IMR-90 (cell line): Measurements from ENCODE around the gene TFPI. TPM values are rescaled to one million over a fixed set of nuclear protein-coding genes. Genes with fewer than 3 reads are reported as not detected.

Experiments
- ATAC-seq: fragments of 200-7000 bp; cut with Tn5 transposase; 2 replicates; pipeline ENCODE4 v1.9.1; 2020; ENCODE audit warnings: low read depth, mild to moderate bottlenecking, moderate library complexity
- BruUV-seq: library from RNA; stranded (reverse); fragments of 400-500 nt; replicated peaks from 2 replicates; lab custom pipeline; 2021; lab: Mats Ljungman, UMichigan
- CTCF ChIA-PET: fragments of 300-600 bp; formaldehyde crosslinking; extraction: SDS; loops from one replicate; lab custom pipeline; 2021; ENCODE audit warnings: antibody characterized with exemption; lab: Yijun Ruan, JAX
- POLR2A ChIA-PET: fragments of 300-600 bp; sonication (Branson Sonifier 250); formaldehyde crosslinking; loops from one replicate; lab custom pipeline; 2022; ENCODE audit warnings: antibody characterized with exemption; ENCODE audit not compliant: unreplicated experiment; lab: Charles Lee
- DNase-seq: peaks from one replicate; pipeline ENCODE4 v3.0.0; 2013
- H2AFZ ChIP-seq: replicated peaks from 2 replicates; pipeline ENCODE3; 2013; ENCODE audit warnings: low read length, mild to moderate bottlenecking; ENCODE audit not compliant: poor library complexity
- H2AK5ac ChIP-seq: 2 replicates; pipeline ENCODE4 v1.6.1; 2013; ENCODE audit warnings: low read depth, low read length, inconsistent platforms
- H2AK9ac ChIP-seq: replicated peaks from 2 replicates; pipeline ENCODE3; 2013; ENCODE audit warnings: mild to moderate bottlenecking, low read depth, low read length, moderate library complexity; ENCODE audit not compliant: poor library complexity
- H2BK120ac ChIP-seq: 2 replicates; pipeline ENCODE4 v1.6.1; 2013; ENCODE audit warnings: low read depth, low read length, inconsistent platforms
- H2BK15ac ChIP-seq: 3 replicates; pipeline ENCODE4 v1.6.1; 2013; ENCODE audit warnings: low read depth, low read length, inconsistent platforms
- H2BK20ac ChIP-seq: 2 replicates; pipeline ENCODE4 v1.6.1; 2013; ENCODE audit warnings: low read depth, mild to moderate bottlenecking, inconsistent platforms, low read length, moderate library complexity
- H2BK5ac ChIP-seq: 2 replicates; pipeline ENCODE4 v1.6.1; 2013; ENCODE audit warnings: mild to moderate bottlenecking, low read depth, low read length, inconsistent platforms; ENCODE audit not compliant: poor library complexity, severe bottlenecking
- H3K14ac ChIP-seq: replicated peaks from 2 replicates; pipeline ENCODE4 v1.6.1; 2013; ENCODE audit warnings: low read depth, low read length, inconsistent platforms
- H3K18ac ChIP-seq: 2 replicates; pipeline ENCODE4 v1.6.1; 2013; ENCODE audit warnings: low read depth, low read length, control low read depth
- H3K23ac ChIP-seq: 2 replicates; pipeline ENCODE4 v1.6.1; 2013; ENCODE audit warnings: low read depth, low read length, inconsistent platforms
- H3K27ac ChIP-seq: 2 replicates; pipeline ENCODE4 v1.5.1; 2013; ENCODE audit warnings: mild to moderate bottlenecking, control low read depth, low read length; ENCODE audit not compliant: insufficient read depth
- H3K27me3 ChIP-seq: 2 replicates; pipeline ENCODE4 v1.6.1; 2013; ENCODE audit warnings: low read length; ENCODE audit not compliant: control insufficient read depth, insufficient read depth
- H3K36me3 ChIP-seq: 2 replicates; pipeline ENCODE4 v1.6.1; 2013; ENCODE audit warnings: low read length, mixed read lengths; ENCODE audit not compliant: control insufficient read depth, insufficient read depth
- H3K4ac ChIP-seq: 2 replicates; pipeline ENCODE4 v1.6.1; 2013; ENCODE audit warnings: low read depth, low read length, inconsistent platforms
- H3K4me1 ChIP-seq: 2 replicates; pipeline ENCODE4 v1.6.1; 2013; ENCODE audit warnings: low read length, mixed read lengths; ENCODE audit not compliant: control insufficient read depth, insufficient read depth
- H3K4me2 ChIP-seq: 2 replicates; pipeline ENCODE4 v1.6.1; 2013; ENCODE audit warnings: low read depth, mild to moderate bottlenecking, control low read depth, low read length, moderate library complexity
- H3K4me3 ChIP-seq: 2 replicates; pipeline ENCODE4 v1.5.1; 2013; ENCODE audit warnings: low read depth, mild to moderate bottlenecking, control low read depth, low read length, moderate library complexity; ENCODE audit not compliant: insufficient read depth
- H3K56ac ChIP-seq: 2 replicates; pipeline ENCODE4 v1.6.1; 2013; ENCODE audit warnings: low read length, inconsistent platforms; ENCODE audit not compliant: insufficient read depth; ENCODE audit errors: extremely low read depth
- H3K79me1 ChIP-seq, 2 experiments: 2 replicates each; pipeline ENCODE4 v1.6.1; 2013; ENCODE audit warnings: low read length in 2 of 2, inconsistent platforms in 1 of 2, low read depth in 1 of 2
- H3K9ac ChIP-seq: 2 replicates; pipeline ENCODE4 v1.6.1; 2013; ENCODE audit warnings: low read depth, low read length, control low read depth
- H3K9me1 ChIP-seq: 2 replicates; pipeline ENCODE4 v1.6.1; 2013; ENCODE audit warnings: low read length, inconsistent platforms; ENCODE audit not compliant: insufficient read depth
- H3K9me3 ChIP-seq: 2 replicates; pipeline ENCODE4 v1.6.1; 2013; ENCODE audit warnings: low read length; ENCODE audit not compliant: control insufficient read depth, insufficient read depth
- H4K20me1 ChIP-seq: 2 replicates; pipeline ENCODE4 v1.6.1; 2013; ENCODE audit warnings: low read length, inconsistent platforms; ENCODE audit not compliant: insufficient read depth
- H4K5ac ChIP-seq: 2 replicates; pipeline ENCODE4 v1.6.1; 2013; ENCODE audit warnings: mild to moderate bottlenecking, low read depth, low read length, control low read depth
- H4K8ac ChIP-seq, 2 experiments: 2 replicates each; pipeline ENCODE4 v1.6.1; 2013; ENCODE audit warnings: low read depth in 2 of 2, low read length in 2 of 2, control low read depth in 1 of 2, inconsistent platforms in 1 of 2
- H4K91ac ChIP-seq: 2 replicates; pipeline ENCODE4 v1.6.1; 2013; ENCODE audit warnings: low read depth, low read length, inconsistent platforms; ENCODE audit not compliant: insufficient read depth
- BHLHE40 ChIP-seq: fragments of 150-350 bp; IDR thresholded peaks from 2 replicates; pipeline ENCODE4 v1.6.1; 2016; ENCODE audit warnings: mild to moderate bottlenecking, low read depth, low read length
- CEBPB ChIP-seq: IDR thresholded peaks from 2 replicates; pipeline ENCODE4 v1.6.1; 2012; ENCODE audit warnings: low read depth, low read length, improper control_type of control experiment
- CHD1 ChIP-seq: IDR thresholded peaks from 2 replicates; pipeline ENCODE4 v1.6.1; 2012; ENCODE audit warnings: low read depth, low read length, improper control_type of control experiment
- CTCF ChIP-seq: conservative IDR thresholded peaks from 2 replicates; pipeline ENCODE4 v1.5.1; 2012; ENCODE audit warnings: mild to moderate bottlenecking, low read depth, low read length, improper control_type of control experiment
- ELK1 ChIP-seq: fragments of 150-350 bp; IDR thresholded peaks from 2 replicates; pipeline ENCODE4 v1.6.1; 2016; ENCODE audit warnings: low read depth, mild to moderate bottlenecking, low read length, moderate library complexity, borderline replicate concordance
- FOS ChIP-seq: fragments of 150-350 bp; IDR thresholded peaks from 2 replicates; pipeline ENCODE4 v1.6.1; 2016; ENCODE audit warnings: low read depth, low read length
- MAFK ChIP-seq: IDR thresholded peaks from 2 replicates; pipeline ENCODE4 v1.6.1; 2012; ENCODE audit warnings: low read depth, low read length, improper control_type of control experiment
- MAZ ChIP-seq: IDR thresholded peaks from 2 replicates; pipeline ENCODE4 v1.6.1; 2012; ENCODE audit warnings: low read depth, mild to moderate bottlenecking, low read length, improper control_type of control experiment, moderate library complexity, borderline replicate concordance
- NFE2L2 ChIP-seq: fragments of 150-350 bp; IDR thresholded peaks from 2 replicates; pipeline ENCODE4 v1.6.1; 2016; ENCODE audit warnings: low read depth, mild to moderate bottlenecking, low read length
- POLR2A ChIP-seq: IDR thresholded peaks from 2 replicates; pipeline ENCODE4 v1.6.1; 2012; ENCODE audit warnings: mild to moderate bottlenecking, low read depth, low read length
- RAD21 ChIP-seq: IDR thresholded peaks from 2 replicates; pipeline ENCODE4 v1.6.1; 2012; ENCODE audit warnings: low read length, improper control_type of control experiment
- RCOR1 ChIP-seq: IDR thresholded peaks from 2 replicates; pipeline ENCODE4 v1.6.1; 2012; ENCODE audit warnings: mild to moderate bottlenecking, low read length, improper control_type of control experiment; ENCODE audit not compliant: insufficient replicate concordance
- RFX5 ChIP-seq: IDR thresholded peaks from 2 replicates; pipeline ENCODE4 v1.8.0; 2012; ENCODE audit warnings: low read depth, mild to moderate bottlenecking, low read length, moderate library complexity
- SMC3 ChIP-seq: fragments of 150-350 bp; IDR thresholded peaks from 2 replicates; pipeline ENCODE4 v1.6.1; 2016; ENCODE audit warnings: low read depth, mild to moderate bottlenecking, antibody characterized with exemption, low read length, moderate library complexity
- dilution Hi-C: fragments of 300-500 bp; cut with HindIII; formaldehyde crosslinking; loops from one replicate; pipeline ENCODE4 v1.14.3; 2018; ENCODE audit warnings: low sequenced_read_pairs; ENCODE audit not compliant: unreplicated experiment
- in situ Hi-C: fragments of 300-500 bp; cut with MboI; formaldehyde crosslinking; loops from 3 replicates; pipeline ENCODE4 v1.14.3; 2019; ENCODE audit warnings: low sequenced_read_pairs, inconsistent platforms, mixed read lengths
- intact Hi-C: fragments of 100-400 bp; cut with micrococcal nuclease; formaldehyde crosslinking; loops from 2 replicates; pipeline ENCODE4 v1.10.0; 2022
- polyA plus RNA-seq, 3 experiments: library from polyadenylated mRNA; depleted of rRNA; stranded (reverse); fragments of >200 nt; gene quantifications; 2 replicates each; pipeline ENCODE4 v1.2.3, GENCODE V29; 2012; ENCODE audit warnings: low replicate concordance in 1 of 3
- total RNA-seq: library from RNA; depleted of rRNA; stranded (reverse); fragments of >200 nt; gene quantifications from 2 replicates; pipeline ENCODE4 v1.2.3, GENCODE V29; 2012

Gene TFPI
- total and polyA plus RNA-seq, 2 of the 4 experiments (the other 2 are of a cell fraction): 33.9 to 83.0 TPM

GRCh38 chr2:187569571-187569970 lies 15.3 kb upstream of the TFPI start:
- in situ Hi-C loops: no loop called here
- no peaks in the 10 kb centered on the region for H3K27me3 ChIP-seq
- H2BK15ac ChIP-seq: 0 out of 3 replicates have a peak overlapping the region, but pooled peaks have one; percentile 15
- no peaks in the 10 kb centered on the region for H3K9me1 ChIP-seq
- CTCF ChIA-PET: interaction anchor here (1.6 to 1.7 kb wide), 2 partner anchors 12 to 70 kb away, joined by 5 to 7 read pairs; no protein-coding TSS in a partner anchor
- no peaks in the 10 kb centered on the region for H4K20me1 ChIP-seq
- POLR2A ChIA-PET: no interaction called here
- no peak overlapping the region for H3K23ac ChIP-seq
- no peak overlapping the region for H3K14ac ChIP-seq
- H4K5ac ChIP-seq: no peak overlapping the region
- no peak overlapping the region for H4K91ac ChIP-seq
- no peak overlapping the region for H2BK5ac ChIP-seq
- no TSS peak for BruUV-seq
- no peaks in the 10 kb centered on the region; the same call in 1 of the 2 replicates for H3K4me1 ChIP-seq
- H3K4ac ChIP-seq: no peak overlapping the region
- no peak overlapping the region for H2AK9ac ChIP-seq
- no peak overlapping the region for H4K8ac ChIP-seq
- H2BK20ac ChIP-seq: no peak overlapping the region
- no peaks in the 10 kb centered on the region for H3K79me1 ChIP-seq
- no peak overlapping the region for H2AFZ ChIP-seq
- no peaks in the 10 kb centered on the region for H3K36me3 ChIP-seq
- H2AK5ac ChIP-seq: no peak overlapping the region
- DNase-seq: no peak
- no peak overlapping the region for H3K27ac ChIP-seq
- H3K9me3 ChIP-seq: peaks cover 2% of the 10 kb centered on the region; the same call in 1 of the 2 replicates
- no peak overlapping the region; the same call in 1 of the 2 replicates for H3K18ac ChIP-seq
- no peak overlapping the region for H2BK120ac ChIP-seq
- H3K4me3 ChIP-seq: no peak overlapping the region
- no peak overlapping the region for H3K9ac ChIP-seq
- no peak overlapping the region for H3K4me2 ChIP-seq
- intact Hi-C loops: no loop called here
- no peak overlapping the region for H3K56ac ChIP-seq
- TF ChIP-seq RCOR1: no peak
- no peak for TF ChIP-seq CEBPB
- TF ChIP-seq CHD1: no peak
- no peak for TF ChIP-seq SMC3
- no peak for TF ChIP-seq CTCF
- TF ChIP-seq FOS: no peak
- no peak for TF ChIP-seq RFX5
- no peak for TF ChIP-seq ELK1
- no peak for TF ChIP-seq POLR2A
- TF ChIP-seq MAZ: no peak
- TF ChIP-seq BHLHE40: no peak
- no peak for TF ChIP-seq RAD21
- TF ChIP-seq MAFK: no peak
- no peak for TF ChIP-seq NFE2L2
- ATAC-seq: no peak
- dilution Hi-C loops: no loop called here
